Neutrophil (primary cell): ENCODE results near the gene EMP2.
"Not testable (repeated sequence)": the region's sequence is repeated elsewhere in the genome, so short reads cannot be mapped to it uniquely, and the experiment has no call there.

ENCODE experiments used
- H3K27ac ChIP-seq: fragments of 200-600 bp; sonication (generic); 2 replicates; pipeline ENCODE4 v1.5.1; 2016; ENCODE audit warnings: mild to moderate bottlenecking, moderate library complexity
- H3K27me3 ChIP-seq: fragments of 200-600 bp; sonication (generic); 2 replicates; pipeline ENCODE4 v1.6.0; 2016; ENCODE audit warnings: mild to moderate bottlenecking
- H3K36me3 ChIP-seq: fragments of 200-600 bp; sonication (generic); 2 replicates; pipeline ENCODE4 v1.5.1; 2017
- H3K4me1 ChIP-seq, 2 experiments: fragments of 200-600 bp in 1 of 2; sonication (generic) in 1 of 2; 1 replicate in 1 of 2; 2 replicates in 1 of 2; pipeline versions ENCODE4 v1.5.1 to v1.6.1; 2013 to 2016; ENCODE audit warnings: low read depth in 1 of 2, low read length in 1 of 2, mild to moderate bottlenecking in 1 of 2, moderate library complexity in 1 of 2; ENCODE audit not compliant: control insufficient read depth in 1 of 2, insufficient read depth in 1 of 2
- H3K4me3 ChIP-seq, 2 experiments: fragments of 200-600 bp in 1 of 2; sonication (generic) in 1 of 2; 1 replicate in 1 of 2; 2 replicates in 1 of 2; pipeline ENCODE4 v1.5.1; 2013 to 2016; ENCODE audit warnings: low read depth in 1 of 2, low read length in 1 of 2, mild to moderate bottlenecking in 1 of 2, moderate library complexity in 1 of 2
- H3K9me3 ChIP-seq: fragments of 200-600 bp; sonication (generic); 2 replicates; pipeline ENCODE4 v1.5.1; 2016
- TF ChIP-seq, protein P1 (sequence below): fragments of 200-600 bp; sonication (generic); IDR thresholded peaks from 2 replicates; pipeline ENCODE4 v1.5.1; 2016; ENCODE audit warnings: antibody characterized with exemption

The EMP2 gene

GRCh38 chr16:10622036-10622921, 41.9 kb upstream of the EMP2 start:
- TF ChIP-seq, protein P1, sequence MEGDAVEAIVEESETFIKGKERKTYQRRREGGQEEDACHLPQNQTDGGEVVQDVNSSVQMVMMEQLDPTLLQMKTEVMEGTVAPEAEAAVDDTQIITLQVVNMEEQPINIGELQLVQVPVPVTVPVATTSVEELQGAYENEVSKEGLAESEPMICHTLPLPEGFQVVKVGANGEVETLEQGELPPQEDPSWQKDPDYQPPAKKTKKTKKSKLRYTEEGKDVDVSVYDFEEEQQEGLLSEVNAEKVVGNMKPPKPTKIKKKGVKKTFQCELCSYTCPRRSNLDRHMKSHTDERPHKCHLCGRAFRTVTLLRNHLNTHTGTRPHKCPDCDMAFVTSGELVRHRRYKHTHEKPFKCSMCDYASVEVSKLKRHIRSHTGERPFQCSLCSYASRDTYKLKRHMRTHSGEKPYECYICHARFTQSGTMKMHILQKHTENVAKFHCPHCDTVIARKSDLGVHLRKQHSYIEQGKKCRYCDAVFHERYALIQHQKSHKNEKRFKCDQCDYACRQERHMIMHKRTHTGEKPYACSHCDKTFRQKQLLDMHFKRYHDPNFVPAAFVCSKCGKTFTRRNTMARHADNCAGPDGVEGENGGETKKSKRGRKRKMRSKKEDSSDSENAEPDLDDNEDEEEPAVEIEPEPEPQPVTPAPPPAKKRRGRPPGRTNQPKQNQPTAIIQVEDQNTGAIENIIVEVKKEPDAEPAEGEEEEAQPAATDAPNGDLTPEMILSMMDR, result no peak
- no peaks in the 10 kb centered on the region for H3K36me3 ChIP-seq
- no peaks in the 10 kb centered on the region for H3K9me3 ChIP-seq
- H3K4me3 ChIP-seq, result no peak overlapping the region
- peaks cover 0 to 4% of the 10 kb centered on the region in 2 experiments for H3K4me1 ChIP-seq
- H3K27me3 ChIP-seq, result peaks cover 29% of the 10 kb centered on the region
- no peak overlapping the region for H3K27ac ChIP-seq

- not testable (repeated sequence) for H3K9me3 ChIP-seq, H3K4me1 ChIP-seq, H3K4me3 ChIP-seq, H3K27ac ChIP-seq, H3K36me3 ChIP-seq
- peaks cover 30% of the 10 kb centered on the region for H3K27me3 ChIP-seq
Observed at GRCh38 chr16:10621216-10621949, 41.0 kb upstream of the EMP2 start.

GRCh38 chr16:10620120-10620519, 39.7 kb upstream of the EMP2 start:
- peaks cover 0 to 4% of the 10 kb centered on the region in 2 experiments for H3K4me1 ChIP-seq
- no peak overlapping the region for H3K4me3 ChIP-seq
- no peaks in the 10 kb centered on the region for H3K9me3 ChIP-seq
- H3K27ac ChIP-seq, result no peak overlapping the region
- TF ChIP-seq, protein P1, result no peak
- no peaks in the 10 kb centered on the region for H3K36me3 ChIP-seq
- peaks cover 30% of the 10 kb centered on the region for H3K27me3 ChIP-seq

DNA sequence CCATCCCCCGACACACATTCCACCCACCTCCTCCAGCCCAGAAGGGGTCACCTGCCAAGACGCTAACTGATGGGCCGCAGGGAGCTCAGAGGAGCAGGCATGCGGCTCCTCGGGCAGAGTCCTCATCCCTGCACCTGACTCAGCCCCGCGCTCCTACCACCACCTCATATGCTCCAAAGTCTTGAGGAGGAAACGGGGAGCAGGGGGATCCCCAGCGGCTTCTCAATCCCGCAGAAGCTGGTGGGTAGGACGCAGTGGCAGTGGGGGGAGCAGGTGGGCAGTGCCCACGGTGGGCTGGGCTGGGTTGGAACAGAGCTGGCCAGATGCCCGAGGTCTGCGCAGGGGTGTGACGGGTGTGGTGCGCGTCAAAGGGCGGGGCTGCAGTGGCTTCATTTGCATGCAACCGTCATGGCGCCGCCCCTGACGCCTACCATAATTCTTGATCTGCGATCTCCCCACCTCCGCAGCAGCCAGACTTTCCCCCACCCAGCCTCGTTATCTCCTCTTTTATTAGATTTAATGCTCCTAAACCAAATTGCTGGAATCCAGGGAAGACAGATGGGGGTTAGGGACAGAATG, 39.0 kb upstream of the EMP2 start:
- TF ChIP-seq, protein P1, result no peak
- H3K9me3 ChIP-seq, result no peaks in the 10 kb centered on the region
- H3K27ac ChIP-seq, result no peak overlapping the region
- H3K4me3 ChIP-seq, result no peak overlapping the region
- no peaks in the 10 kb centered on the region for H3K36me3 ChIP-seq
- H3K4me1 ChIP-seq, result peaks cover 0 to 4% of the 10 kb centered on the region in 2 experiments
- peaks cover 30% of the 10 kb centered on the region for H3K27me3 ChIP-seq

- no peak overlapping the region for H3K27ac ChIP-seq
- peaks cover 30% of the 10 kb centered on the region for H3K27me3 ChIP-seq
- no peaks in the 10 kb centered on the region for H3K36me3 ChIP-seq
- H3K9me3 ChIP-seq, result no peaks in the 10 kb centered on the region
- peaks cover 0 to 4% of the 10 kb centered on the region in 2 experiments for H3K4me1 ChIP-seq
- no peak overlapping the region for H3K4me3 ChIP-seq
- TF ChIP-seq, protein P1, result no peak
Observed at GRCh38 chr16:10618710-10619209, 38.4 kb upstream of the EMP2 start.
